PC-3 (cell line): ENCODE data around the gene RND3.

ENCODE experiments used
- CTCF ChIP-seq: fragments of 300-600 bp; sonication (generic); conservative IDR thresholded peaks from 2 replicates; pipeline ENCODE4 v1.5.1; 2017; ENCODE audit warnings: antibody characterized with exemption, low read depth, mild to moderate bottlenecking, low read length
- EZH2 ChIP-seq: fragments of 300-600 bp; sonication (generic); IDR thresholded peaks from one replicate; pipeline ENCODE4 v1.6.1; 2017; ENCODE audit warnings: antibody characterized with exemption, mild to moderate bottlenecking, low read length; ENCODE audit not compliant: unreplicated experiment
- EZH2phosphoT487 ChIP-seq: fragments of 300-600 bp; sonication (generic); IDR thresholded peaks from 2 replicates; pipeline ENCODE4 v1.6.1; 2018; ENCODE audit warnings: mild to moderate bottlenecking, antibody characterized with exemption, low read length, borderline replicate concordance

DNA sequence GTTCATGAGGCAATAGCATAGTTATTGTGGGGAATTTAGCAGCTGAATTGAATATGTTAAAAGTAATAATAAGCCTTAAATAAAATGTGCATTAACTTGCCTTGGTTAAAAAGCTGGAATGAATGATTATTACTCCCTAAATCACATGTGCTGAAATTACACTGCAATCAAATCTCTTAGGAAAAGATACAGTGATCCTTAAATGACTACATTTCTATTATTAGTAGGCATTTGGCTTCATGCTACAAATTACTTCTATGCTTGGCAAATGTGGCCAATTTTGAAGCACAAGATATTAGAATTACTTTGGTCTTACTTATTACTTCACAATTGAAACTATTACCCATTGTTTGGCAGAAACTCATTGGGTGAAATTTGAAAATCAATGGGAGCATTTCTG, 5.4 kb downstream of the RND3 start:
- TF ChIP-seq CTCF: no peak
- no peak for TF ChIP-seq EZH2
- TF ChIP-seq EZH2phosphoT487: no peak
